GM12864 (cell line): ENCODE results near the gene DNASE1L1.
"Not testable (repeated sequence)": the region's sequence is repeated elsewhere in the genome, so short reads cannot be mapped to it uniquely, and the experiment has no call there.

ENCODE experiments used
- DNase-seq: peaks from one replicate; pipeline ENCODE4 v3.0.0-alpha.2; 2011; ENCODE audit warnings: low read depth
- H3K4me3 ChIP-seq: 2 replicates; pipeline ENCODE4 v1.5.1; 2011; ENCODE audit warnings: mild to moderate bottlenecking, low read depth, low read length, control low read depth
- TF ChIP-seq, protein P1 (sequence below): IDR thresholded peaks from 2 replicates; pipeline ENCODE4 v1.5.1; 2011; ENCODE audit warnings: low read depth, mild to moderate bottlenecking, moderate library complexity, low read length, control low read depth, inconsistent platforms; ENCODE audit errors: missing control alignments

Gene DNASE1L1

DNA sequence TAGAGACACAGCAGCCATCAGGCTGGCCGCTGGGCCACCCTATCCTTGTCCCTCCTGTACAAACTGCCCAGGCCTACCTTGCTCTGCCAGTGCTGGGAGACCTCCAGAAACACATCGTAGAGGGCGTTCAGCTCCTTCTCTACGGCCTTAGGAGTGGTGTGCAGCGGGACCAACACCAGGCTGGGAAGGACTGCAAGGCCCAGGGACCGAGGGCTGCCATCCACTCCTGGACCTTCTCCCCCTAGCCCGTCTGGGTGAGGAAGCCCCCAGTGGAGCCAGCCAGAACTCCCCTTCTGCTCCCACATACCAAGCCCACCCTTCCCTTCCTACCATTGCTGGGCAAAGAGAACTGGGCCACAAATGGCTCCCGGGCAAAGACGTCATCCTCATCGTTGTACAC is 5.9 kb downstream of the DNASE1L1 start:
- no peak for DNase-seq
- H3K4me3 ChIP-seq: no peak overlapping the region
- TF ChIP-seq, protein P1, sequence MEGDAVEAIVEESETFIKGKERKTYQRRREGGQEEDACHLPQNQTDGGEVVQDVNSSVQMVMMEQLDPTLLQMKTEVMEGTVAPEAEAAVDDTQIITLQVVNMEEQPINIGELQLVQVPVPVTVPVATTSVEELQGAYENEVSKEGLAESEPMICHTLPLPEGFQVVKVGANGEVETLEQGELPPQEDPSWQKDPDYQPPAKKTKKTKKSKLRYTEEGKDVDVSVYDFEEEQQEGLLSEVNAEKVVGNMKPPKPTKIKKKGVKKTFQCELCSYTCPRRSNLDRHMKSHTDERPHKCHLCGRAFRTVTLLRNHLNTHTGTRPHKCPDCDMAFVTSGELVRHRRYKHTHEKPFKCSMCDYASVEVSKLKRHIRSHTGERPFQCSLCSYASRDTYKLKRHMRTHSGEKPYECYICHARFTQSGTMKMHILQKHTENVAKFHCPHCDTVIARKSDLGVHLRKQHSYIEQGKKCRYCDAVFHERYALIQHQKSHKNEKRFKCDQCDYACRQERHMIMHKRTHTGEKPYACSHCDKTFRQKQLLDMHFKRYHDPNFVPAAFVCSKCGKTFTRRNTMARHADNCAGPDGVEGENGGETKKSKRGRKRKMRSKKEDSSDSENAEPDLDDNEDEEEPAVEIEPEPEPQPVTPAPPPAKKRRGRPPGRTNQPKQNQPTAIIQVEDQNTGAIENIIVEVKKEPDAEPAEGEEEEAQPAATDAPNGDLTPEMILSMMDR: no peak

DNA sequence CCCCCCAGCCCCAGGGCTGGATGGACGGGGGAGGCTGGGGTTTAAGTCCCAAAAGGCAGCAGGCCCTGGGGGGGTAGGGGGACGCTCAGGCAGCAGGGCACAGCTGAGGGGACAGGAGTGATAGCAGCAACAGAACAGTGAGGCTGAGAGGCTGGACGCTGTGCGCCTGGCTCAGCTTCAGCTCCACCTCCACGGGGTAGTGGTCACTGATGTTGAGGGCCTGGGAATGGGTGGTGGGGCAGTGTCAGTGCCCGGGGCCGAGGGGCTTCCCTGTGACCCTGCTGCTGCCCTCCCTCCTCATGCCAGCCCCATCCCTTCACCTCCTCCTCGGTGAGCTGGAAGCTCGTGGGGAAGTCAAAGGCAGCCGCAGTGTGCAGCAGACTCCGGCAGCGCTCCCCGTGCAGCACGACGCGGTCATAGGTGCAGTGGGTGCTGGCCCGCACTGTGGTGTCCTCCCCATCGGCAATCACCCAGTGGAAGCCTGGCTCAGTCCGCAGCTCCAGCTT is 6.4 kb downstream of the DNASE1L1 start:
- TF ChIP-seq, protein P1: no peak
- DNase-seq: no peak
- no peak overlapping the region for H3K4me3 ChIP-seq

DNA sequence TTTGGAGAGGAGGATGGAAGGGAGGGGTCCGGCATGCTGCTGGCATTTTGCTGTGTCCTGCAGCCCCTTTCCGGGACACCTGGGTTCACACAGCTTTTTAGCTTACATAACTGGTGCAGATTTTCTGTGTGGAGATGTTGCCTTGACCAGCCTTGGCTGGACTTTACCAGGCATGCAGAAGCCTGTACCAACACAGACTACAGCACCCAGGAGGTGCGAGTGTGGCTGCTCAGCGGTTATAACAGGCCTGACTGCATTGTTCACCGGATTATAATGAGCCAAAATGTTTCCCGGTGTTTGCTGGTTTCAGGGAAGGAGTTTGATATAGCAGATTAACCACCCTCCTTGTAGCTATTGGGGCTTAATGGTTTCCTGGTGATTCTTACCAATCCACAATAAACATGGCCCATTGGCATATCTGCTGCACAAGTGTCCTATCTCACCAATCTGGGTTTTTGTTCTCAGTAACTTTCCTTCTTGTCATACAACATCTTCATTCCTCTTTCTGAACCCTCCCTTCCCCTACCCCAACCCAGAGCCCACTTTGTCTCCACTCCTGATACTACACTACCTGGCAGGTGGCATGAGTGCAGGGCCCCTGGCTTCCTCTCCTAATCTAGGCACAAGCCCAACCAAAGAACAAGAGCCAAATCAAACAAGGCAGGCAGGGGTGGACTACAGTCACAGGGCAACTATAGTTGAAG is 7.0 kb downstream of the DNASE1L1 start:
- DNase-seq: no peak
- TF ChIP-seq, protein P1: no peak

DNA sequence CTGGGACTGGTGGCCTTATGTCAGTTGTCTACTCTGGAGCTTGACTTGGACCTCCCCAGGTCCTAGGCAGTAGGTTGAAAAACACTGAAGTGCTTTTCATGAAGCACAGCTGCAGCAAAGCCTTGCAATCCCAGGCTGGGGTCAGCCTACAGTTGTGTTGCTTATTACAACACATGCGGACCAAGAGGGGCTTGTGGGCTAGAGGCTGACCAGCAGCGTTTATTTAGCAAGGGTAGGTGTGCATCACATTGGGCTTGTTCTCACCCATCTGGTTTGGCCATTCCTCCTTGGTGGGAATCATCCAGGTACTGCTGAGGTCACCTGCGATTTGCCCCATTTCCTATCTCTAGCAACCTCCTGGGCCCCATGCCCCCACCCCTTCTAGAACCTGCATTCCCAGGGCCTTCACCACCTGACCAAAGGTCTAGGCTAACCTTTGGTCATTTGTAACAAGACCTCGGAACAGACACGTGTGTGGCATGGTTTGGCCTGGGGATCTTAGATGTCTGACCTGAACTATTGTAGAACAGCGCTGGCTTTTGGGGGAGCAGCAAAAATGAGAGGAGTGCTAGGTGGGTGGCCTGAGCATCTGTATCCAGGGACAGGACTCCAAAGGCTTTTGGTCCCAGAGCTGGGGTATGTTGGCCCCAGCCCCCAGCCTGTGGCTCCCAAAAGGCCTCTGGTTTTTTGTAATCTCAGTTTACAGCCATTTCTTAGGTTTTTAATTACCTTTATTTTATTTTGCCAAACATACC is 7.8 kb downstream of the DNASE1L1 start:
- no peak for DNase-seq
- TF ChIP-seq, protein P1: no peak
- no peak overlapping the region for H3K4me3 ChIP-seq

More for the DNA sequence above, 7.0 kb downstream of the DNASE1L1 start:
- no peak overlapping the region for H3K4me3 ChIP-seq

- DNase-seq: not testable (repeated sequence)
- H3K4me3 ChIP-seq: peak overlapping the region; percentile 88
Observed at GRCh38 chrX:154400369-154400817, 8.7 kb downstream of the DNASE1L1 start.

DNA sequence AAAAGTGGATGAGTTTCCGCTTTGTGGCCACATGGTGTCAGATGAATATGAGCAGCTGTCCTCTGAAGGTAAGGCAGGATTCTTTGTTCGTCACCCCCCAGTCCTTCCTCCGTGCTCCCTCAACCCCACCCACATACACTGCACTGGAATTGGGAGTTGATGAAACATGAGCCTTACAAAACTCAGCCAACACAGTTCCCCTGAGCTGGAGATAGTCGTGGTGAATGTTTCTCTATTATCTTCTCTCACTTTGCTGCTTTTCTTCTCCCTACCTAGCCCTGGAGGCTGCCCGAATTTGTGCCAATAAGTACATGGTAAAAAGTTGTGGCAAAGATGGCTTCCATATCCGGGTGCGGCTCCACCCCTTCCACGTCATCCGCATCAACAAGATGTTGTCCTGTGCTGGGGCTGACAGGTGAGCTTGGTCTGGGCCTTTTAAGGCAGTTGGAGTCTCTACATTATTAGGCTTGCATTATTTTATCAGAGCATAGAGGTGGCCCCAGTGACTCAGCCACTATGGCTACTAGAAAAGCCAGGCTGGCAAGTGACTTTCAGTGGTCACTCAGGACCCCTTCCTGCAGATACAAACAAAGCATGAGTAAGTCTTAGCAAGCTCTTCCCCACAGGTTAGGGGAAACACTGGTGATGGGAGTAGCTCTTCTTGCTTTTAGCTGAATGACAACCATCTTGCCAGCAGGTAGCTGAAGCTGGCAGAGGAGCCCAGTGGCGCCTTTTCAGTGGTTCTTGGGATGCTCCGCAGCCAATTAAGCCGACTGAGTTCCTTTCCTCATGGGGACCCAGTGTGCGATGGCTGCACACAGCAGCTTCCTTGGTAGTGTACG is 9.3 kb downstream of the DNASE1L1 start:
- no peak for DNase-seq
- TF ChIP-seq, protein P1: no peak
- H3K4me3 ChIP-seq: peak overlapping the region; percentile 88
